Measurements from ENCODE around the gene IGSF6. TPM values are rescaled to one million over a fixed set of nuclear protein-coding genes. Genes with fewer than 3 reads are reported as not detected.
"Not testable (repeated sequence)": the region's sequence is repeated elsewhere in the genome, so short reads cannot be mapped to it uniquely, and the experiment has no call there.

Gene IGSF6, protein sequence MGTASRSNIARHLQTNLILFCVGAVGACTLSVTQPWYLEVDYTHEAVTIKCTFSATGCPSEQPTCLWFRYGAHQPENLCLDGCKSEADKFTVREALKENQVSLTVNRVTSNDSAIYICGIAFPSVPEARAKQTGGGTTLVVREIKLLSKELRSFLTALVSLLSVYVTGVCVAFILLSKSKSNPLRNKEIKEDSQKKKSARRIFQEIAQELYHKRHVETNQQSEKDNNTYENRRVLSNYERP
- 2.4 TPM for total RNA-seq
- long read RNA-seq, partial matches to known transcripts: 1 of 1 reads
- long read RNA-seq, other reads (novel, unspliced or antisense): 0 of 1 reads

DNA sequence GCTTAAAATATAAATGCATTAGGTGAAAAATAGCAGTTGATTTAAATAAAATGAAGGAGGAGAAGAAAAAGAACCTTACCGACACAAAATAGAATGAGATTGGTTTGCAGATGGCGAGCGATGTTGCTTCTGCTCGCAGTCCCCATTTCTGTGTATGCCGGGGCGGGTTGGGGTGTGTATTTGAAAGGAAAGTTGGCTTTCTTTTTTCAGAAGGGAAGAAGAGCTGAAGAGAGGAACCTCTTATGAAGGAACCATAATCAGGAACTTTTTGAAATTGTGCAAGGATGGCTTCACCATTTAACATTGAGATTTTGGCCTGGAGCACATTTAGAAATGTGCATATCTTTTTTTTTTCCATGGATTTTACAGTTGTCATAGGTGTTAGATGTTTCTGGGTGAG is at the start of gene IGSF6:
Gene IGSF6 (minus strand): TSS at position 156 of the 400 bp plus-strand sequence. CDS start 10 bp downstream, at position 146.
- ATAC-seq (peak; percentile 30), DNase-seq (no peak)
- intact Hi-C loops (cut with micrococcal nuclease): no loop called here

DNA sequence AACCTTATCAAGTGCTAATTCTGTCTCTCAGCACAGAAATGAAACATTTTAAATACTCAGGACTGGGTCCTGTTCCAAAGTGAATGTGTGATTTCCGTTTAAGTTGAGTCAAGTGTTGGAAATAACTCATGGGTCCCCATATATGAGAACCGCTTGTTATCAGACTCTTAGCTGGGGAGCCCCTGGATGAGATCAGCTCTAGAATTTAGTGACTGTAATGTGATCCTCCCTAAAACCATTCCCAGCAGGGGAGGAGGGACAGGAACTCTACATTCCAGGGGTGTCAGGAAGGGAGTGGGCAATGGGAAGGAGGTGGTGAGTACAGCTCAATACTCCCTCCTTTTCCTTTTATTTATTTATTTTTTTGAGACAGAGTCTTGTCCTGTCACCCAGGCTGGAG is 48.9 kb upstream of the IGSF6 start:
- no peak for DNase-seq
- intact Hi-C loops (cut with micrococcal nuclease): no loop called here
- ATAC-seq: no peak

DNA sequence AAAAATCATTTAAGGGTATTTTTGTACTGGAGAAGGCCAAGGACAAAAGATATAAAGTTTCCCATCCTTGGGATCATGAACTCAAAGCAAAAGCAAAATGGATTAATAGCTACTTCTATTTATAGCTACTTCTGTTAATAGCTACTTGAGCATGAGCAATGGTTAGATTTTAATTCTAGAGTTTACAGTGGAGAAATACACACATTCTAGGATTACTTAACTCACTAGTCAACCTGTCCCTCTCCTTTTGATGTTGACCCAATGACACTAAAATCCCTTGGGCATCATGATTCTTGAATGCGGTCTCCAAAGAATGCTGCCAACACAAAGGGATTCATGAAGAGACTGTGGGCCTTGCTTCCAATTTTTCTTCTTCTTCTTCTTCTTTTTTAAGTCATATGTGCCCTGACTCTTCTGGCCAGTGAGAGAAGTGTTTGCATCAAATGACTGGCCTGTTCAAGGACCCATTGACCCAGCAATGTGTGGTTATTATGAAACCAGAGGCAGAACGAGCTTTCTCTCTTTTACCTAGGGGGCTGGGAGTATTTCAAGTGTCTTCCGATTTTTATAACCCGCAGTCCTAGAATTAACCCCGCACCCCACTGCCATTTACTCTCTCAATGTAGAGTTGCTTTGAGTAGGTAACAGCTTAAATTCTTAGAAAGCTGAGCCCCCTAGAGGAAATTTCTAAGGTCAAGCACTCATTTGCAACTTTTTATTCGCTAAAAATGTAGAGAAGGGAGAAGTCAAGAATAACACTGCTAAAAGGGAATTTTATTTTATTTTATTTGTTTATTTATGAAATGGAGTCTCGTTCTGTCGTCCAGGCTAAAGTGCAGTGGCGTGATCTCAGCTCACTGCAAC is 46.0 kb upstream of the IGSF6 start:
- DNase-seq (no peak), ATAC-seq (no peak)
- intact Hi-C loops (cut with micrococcal nuclease): no loop called here

DNA sequence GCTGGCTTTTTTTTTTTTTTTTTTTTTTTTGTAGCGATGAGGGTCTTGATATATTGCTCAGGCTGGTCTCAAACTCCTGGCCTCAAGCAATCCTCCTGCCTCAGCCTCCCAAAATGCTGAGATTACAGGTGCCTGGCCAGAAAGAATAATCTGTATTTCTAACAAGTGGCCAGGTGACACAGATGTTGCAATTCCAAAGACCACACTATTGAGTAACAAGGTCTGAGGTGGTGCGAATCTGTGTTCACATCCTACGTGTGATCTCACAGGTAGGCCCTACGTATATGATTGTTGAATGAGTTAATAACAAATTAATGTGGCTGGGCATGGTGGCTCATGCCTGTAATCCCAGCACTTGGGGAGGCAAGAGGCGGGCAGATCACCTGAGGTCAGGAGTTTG is 44.6 kb upstream of the IGSF6 start:
- intact Hi-C loops (cut with micrococcal nuclease): no loop called here

DNA sequence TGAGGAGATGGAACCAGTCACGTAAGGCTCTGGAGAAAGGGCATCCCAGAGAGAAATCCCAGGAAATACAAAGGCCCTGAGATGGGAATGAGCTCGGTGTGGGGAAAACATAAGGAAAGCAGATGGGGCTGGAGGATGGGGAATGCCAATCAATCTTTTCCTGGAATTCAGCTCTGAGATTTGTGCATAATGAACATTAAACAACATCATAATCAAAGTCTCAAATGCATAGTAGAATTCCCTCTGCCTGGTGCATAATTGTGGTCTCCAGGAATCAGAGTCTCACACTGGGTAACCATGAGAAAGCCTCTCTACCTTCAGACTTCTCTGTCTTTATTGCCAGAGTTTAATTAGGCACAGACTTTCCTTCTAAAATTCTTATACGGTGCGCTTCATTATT is 42.2 kb upstream of the IGSF6 start:
- DNase-seq (no peak), ATAC-seq (no peak)
- intact Hi-C loops (cut with micrococcal nuclease): no loop called here

More for the DNA sequence above, 44.6 kb upstream of the IGSF6 start:
- no peak for ATAC-seq
- DNase-seq: no peak

DNA sequence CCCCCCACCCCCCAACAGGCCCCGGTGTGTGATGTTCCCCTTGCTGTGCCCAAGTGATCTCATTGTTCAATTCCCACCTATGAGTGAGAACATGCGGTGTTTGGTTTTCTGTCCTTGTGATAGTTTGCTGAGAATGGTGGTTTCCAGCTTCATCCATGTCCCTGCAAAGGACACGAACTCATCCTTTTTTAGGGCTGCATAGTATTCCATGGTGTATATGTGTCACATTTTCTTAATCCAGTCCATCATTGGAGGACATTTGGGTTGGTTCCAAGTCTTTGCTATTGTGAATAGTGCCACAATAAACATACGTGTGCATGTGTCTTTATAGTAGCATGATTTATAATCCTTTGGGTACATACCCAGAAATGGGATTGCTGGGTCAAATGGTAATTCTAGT is 38.6 kb upstream of the IGSF6 start:
- intact Hi-C loops (cut with micrococcal nuclease): not testable (repeated sequence)

DNA sequence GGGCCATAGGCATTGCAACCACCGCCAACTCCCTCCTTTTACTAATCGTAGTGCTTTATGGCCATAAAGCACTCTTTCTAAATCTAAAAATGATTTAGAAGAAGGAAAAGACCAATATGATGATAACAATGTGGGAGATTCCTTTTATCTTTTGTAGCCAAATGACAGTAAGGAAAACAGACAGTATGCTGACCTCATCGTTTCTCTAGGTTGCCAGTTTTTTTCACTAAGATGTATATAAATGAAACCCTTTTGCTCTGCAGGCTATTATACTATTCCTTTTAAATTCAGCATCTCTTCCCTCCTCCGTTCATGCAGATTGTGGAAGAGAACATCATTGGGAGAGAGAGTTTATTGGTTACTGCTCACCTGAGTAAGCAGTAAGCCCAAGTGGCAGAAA is 36.7 kb upstream of the IGSF6 start:
- no peak for ATAC-seq
- no peak for DNase-seq
- intact Hi-C loops (cut with micrococcal nuclease): no loop called here

More for the DNA sequence above, 38.6 kb upstream of the IGSF6 start:
- DNase-seq, ATAC-seq: not testable (repeated sequence)

DNA sequence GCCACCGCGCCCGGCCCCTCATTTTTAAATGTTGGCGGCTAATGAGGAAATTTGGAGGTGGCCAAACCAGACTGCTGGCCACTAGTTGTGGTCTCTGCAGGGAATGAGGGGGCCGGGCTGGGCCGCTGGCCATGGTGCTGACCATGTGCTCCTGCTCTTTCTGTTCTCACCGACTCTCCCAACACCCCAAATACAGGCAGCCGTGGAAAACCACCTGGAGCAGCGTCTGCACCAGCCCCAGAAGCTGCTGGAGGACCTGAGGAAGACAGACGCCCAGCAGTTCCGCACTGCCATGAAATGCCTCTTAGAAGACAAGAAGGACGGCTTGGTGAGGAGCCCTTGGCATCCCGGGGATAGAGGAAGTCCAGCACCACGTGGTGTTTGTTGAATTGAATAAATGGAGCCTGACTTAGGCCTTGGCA is 32.6 kb upstream of the IGSF6 start:
- no peak for ATAC-seq

DNA sequence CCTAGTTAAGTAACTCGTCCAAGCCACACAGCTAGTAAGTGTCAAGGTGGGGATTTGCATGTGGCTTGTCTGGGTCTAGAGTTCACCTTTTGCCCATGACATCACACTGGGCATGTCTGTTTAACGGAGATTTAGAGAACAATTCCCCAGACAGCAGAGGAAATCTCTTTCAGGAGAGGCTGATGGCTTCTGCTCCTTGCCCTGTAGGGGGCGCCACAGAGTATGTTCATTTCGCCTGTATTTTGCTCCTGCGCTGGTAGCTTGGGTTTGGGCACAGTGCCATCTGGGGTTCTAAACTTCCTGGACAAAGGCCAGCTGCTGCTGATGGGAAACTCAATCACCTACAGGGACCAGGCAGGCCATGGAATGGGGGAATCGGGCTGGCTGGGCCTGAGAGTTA is 31.8 kb upstream of the IGSF6 start:
- DNase-seq: no peak
- ATAC-seq: no peak

More for the DNA sequence above, 32.6 kb upstream of the IGSF6 start:
- DNase-seq: no peak
- intact Hi-C loops (cut with micrococcal nuclease): no loop called here

DNA sequence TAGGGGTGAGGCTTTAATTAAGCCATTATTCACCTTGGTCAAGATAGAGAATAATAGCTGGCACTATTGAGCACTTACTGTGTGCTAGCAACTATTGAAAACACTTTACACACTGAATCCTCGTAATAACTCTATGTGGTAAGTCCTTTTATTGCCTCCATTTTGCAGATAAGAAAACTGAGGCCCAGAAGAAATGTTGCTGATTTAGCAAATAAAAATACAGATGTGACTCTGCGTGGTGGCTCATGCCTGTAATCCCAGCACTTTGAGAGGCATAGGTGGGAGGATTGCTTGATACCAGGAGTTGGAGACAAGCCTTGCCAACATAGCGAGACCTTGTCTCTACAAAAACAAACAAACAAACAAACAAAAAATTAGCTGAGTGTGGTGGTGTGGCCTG is 30.8 kb upstream of the IGSF6 start:
- ATAC-seq (no peak), DNase-seq (no peak)
- intact Hi-C loops (cut with micrococcal nuclease): no loop called here

More for the DNA sequence above, 31.8 kb upstream of the IGSF6 start:
- intact Hi-C loops (cut with micrococcal nuclease): no loop called here

DNA sequence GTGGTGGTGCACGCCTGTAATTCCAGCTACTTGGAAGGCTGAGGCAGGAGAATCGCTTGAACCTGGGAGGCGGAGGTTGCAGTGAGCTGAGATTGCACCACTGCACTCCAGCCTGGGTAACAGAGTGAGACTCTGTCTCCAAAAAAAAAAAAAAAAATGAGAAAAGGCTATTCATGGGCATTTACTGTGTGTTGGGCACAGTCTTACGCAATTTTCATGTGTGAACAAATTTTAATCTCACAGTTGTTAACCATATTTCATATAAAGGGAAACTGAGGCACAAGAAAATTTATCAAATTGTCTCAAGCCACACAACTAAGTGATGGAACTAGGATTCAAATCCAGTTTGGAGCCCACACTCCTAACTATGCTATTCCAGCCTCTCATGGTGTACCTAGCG is 28.3 kb upstream of the IGSF6 start:
- ATAC-seq; intact Hi-C loops (cut with micrococcal nuclease); DNase-seq: not testable (repeated sequence)

DNA sequence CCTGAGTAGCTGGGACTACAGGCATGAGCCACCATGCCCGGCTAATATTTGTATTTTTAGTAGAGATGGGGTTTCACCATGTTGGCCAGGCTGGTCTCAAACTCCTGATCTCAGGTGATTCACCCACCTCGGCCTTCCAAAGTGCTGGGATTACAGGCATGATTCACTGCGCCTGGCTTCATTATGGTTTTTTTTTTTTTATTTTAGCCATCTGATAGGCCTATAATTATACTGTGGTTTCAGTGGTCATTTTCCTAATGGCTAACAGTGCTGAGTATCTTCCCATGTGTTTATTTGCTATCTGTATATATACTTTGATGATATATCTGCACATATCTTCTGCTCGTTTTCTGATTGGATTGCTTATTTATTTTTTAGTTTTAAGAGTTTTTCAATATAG is 22.0 kb upstream of the IGSF6 start:
- ATAC-seq, DNase-seq: not testable (repeated sequence)

DNA sequence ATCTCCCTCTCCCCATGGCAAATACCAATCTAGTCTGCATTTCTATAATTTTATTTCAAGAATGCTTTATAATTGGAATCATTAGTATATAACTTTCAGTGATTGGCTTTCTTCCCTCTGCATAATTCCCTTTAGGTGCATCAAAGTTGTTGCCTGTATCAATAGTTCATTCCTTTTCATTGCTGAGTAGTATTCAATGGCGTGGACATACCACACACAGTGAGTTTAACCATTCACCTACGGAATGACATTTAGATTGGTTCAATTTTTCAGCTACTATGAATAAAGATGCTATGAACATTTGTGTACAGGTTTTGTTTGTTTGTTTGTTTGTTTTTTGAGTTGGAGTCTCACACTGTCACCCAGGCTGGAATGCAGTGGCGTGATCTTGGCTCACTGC is 21.1 kb upstream of the IGSF6 start:
- DNase-seq (no peak), ATAC-seq (no peak)
- intact Hi-C loops (cut with micrococcal nuclease): no loop called here

More for the DNA sequence above, 22.0 kb upstream of the IGSF6 start:
- intact Hi-C loops (cut with micrococcal nuclease): not testable (repeated sequence)

DNA sequence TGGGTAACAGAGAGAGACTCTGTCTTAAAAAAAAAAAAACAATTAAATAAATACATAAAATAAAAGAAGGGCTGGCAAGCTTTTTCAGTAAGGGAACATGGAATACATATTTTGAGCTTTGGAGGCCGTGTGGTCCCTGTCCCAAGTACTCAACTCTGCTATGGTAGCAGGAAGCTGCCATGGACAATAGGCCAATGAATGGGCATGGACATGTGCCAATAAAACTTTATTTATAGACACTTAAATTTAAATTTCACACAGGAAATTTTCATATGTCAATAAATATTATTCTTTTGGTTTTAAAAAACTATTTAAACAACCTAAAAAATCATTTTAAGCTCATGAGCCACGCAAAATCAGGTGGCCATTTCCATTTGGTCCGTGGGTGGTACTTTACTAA is 15.2 kb upstream of the IGSF6 start:
- intact Hi-C loops (cut with micrococcal nuclease): no loop called here
- ATAC-seq: no peak
- DNase-seq: no peak

DNA sequence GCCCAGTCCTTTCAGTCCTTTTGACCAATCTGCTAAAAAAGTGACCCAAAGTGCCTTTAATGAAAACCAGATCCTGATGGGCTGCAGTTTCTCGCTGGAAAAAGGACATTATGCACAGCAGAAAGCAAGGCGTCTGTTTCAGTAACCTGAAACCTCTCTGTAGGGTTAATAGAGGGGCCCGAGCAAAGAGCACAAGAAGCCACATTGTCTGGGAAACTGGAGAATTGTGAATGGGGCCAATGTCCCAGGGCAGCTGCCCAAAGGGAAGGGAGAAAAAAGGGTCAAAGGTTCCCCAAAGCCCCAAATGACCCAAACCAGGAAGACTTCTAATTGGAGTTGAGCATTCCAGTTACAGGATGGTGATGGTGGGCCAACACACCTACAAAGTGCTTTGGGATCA is 14.4 kb upstream of the IGSF6 start:
- DNase-seq: no peak
- intact Hi-C loops (cut with micrococcal nuclease): no loop called here
- no peak for ATAC-seq

DNA sequence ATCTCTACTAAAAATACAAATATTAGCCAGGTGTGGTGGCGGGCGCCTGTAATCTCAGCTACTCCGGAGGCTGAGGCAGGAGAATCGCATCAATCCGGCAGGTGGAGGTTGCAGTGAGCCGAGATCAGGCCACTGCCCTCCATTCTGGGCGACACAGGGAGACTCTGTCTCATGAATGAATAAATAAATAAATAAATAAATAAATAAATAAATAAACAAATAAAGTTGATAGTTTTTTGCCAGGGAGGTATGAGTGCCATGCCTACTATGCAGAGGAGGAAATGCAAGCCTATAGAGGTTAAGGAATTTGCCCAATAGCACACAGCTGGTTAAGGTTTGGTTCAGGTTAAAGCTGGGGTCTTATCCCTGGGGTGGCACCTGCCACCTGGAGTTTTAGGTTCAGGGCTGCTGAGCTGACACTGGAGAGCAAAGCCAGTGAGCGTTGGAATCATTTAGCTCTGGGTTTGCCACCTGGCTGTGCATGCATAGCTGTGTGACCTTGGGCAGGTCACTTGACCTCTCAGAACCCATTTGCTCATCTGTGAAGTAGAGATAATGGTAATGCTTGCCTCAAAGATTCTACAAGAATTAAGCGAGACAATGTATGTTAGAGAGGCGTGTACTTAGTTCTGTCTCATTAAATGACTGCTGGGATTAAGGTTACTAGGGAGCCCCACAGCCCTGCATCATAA is 12.5 kb upstream of the IGSF6 start:
- intact Hi-C loops (cut with micrococcal nuclease): no loop called here
- DNase-seq (no peak), ATAC-seq (no peak)

DNA sequence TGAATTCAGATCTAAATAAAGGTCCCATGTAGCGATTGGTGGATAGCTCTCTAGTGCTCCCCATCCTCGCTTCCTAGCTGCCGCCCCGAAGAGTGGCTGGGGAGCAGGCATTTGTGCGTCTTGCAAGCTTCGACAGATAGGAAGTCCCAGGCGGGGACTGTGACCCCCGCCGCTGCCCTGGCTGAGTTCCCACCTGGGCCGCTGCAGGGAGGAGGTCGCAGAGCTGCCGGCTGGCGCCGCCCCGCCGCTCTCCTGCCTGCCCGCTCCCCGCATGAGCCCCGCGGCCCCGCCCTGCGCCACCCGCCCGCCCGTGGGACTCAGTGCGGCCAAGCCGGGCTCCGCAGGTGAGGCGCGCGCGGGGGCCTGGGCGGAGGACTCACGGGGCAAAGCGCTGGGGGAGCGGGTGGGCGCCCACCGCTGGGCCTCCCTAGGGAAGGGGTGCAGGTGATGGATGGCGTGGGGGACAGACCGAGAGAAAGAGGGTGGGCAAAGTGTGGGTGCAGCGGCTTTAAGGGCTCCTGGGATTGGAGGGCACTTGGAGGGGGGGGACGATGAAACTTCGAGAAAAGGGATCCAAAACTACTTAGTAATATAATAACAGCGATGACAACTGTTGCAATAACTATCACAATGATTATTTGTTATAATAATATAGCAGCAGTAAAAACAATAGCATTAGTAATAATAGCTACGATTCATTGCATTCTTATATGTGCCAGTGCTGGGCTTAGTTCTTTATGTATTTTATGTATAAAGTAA is 11.7 kb upstream of the IGSF6 start, which contains the start of gene OTOA:
Gene OTOA (plus strand): TSS at position 80 of the 759 bp plus-strand sequence. CDS start 14,547 bp downstream, outside the sequence.
- DNase-seq: peak; percentile 46
- peak; percentile 55 for ATAC-seq
- intact Hi-C loops (cut with micrococcal nuclease): no loop called here

DNA sequence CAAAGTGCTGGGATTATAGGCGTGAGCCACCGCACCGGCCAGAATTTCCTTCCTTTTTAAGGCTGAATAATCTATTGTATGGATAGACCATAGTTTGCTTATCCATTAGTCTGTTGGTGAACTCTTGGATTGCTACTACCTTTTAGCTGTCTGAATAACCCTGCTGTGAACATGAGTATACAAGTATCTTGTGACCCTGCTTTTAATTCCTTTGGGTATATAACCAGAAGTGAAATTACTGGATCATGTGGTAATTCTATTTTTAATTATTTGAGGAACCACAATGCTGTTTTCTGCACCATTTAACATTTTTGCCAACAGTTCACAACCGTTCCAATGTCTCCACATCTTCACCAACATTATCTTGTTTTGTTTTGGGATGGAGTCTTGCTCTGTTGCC is 6.7 kb upstream of the IGSF6 start:
- ATAC-seq (no peak), DNase-seq (no peak)
- intact Hi-C loops (cut with micrococcal nuclease): no loop called here

All from left ventricle myocardium superior (tissue), 1 donor.